Measurements from ENCODE around the gene SEPHS2.

The SEPHS2 gene

GRCh38 chr16:30430428-30430970 lies 15.2 kb downstream of the SEPHS2 start (continued):
- TF ChIP-seq ZNF112 (tag by site-specific recombination; IDR thresholded peaks at IDR 0.05) (no peak), ZNF561 (tag by site-specific recombination; IDR thresholded peaks at IDR 0.05; ENCODE audit: borderline replicate concordance) (0 out of 2 replicates have a peak, but pooled peaks have one; percentile 87), ZNF843 (tag by site-specific recombination; IDR thresholded peaks at IDR 0.05) (no peak; the same call in 1 of the 2 replicates), ZNF311 (tag by site-specific recombination; IDR thresholded peaks at IDR 0.05; ENCODE audit: borderline replicate concordance) (no peak), ZNF10 (tag by site-specific recombination; IDR thresholded peaks at IDR 0.05) (0 out of 2 replicates have a peak, but pooled peaks have one; percentile 7), ZNF621 (tag by site-specific recombination; IDR thresholded peaks at IDR 0.05) (no peak), ZNF223 (tag by site-specific recombination; IDR thresholded peaks at IDR 0.05) (no peak), ZNF280C (tag by site-specific recombination; IDR thresholded peaks at IDR 0.05) (no peak), SETDB1 (IDR thresholded peaks at IDR 0.05; ENCODE audit: insufficient read length, low read length) (no peak), ZNF19 (tag by site-specific recombination; IDR thresholded peaks at IDR 0.05; ENCODE audit: low read depth) (no peak), ZNF837 (tag by site-specific recombination; IDR thresholded peaks at IDR 0.05) (no peak), ZNF354C (tag by site-specific recombination; IDR thresholded peaks at IDR 0.05; ENCODE audit: borderline replicate concordance, low read depth) (no peak), ZNF23 (tag by site-specific recombination; IDR thresholded peaks at IDR 0.05; ENCODE audit: borderline replicate concordance) (no peak), ZNF529 (tag by site-specific recombination; IDR thresholded peaks at IDR 0.05; ENCODE audit: insufficient replicate concordance) (no peak), ZNF426 (tag by site-specific recombination; IDR thresholded peaks at IDR 0.05) (no peak), ZNF513 (tag by site-specific recombination; IDR thresholded peaks at IDR 0.05) (no peak), ZNF596 (tag by site-specific recombination; IDR thresholded peaks at IDR 0.05) (no peak), ZNF747 (tag by site-specific recombination; IDR thresholded peaks at IDR 0.05) (no peak), ZNF501 (tag by site-specific recombination; IDR thresholded peaks at IDR 0.05) (0 out of 2 replicates have a peak, but pooled peaks have one; percentile 44), YY2 (tag by site-specific recombination; IDR thresholded peaks at IDR 0.05) (0 out of 2 replicates have a peak, but pooled peaks have one; percentile 49)
- TF ChIP-seq, protein P1, sequence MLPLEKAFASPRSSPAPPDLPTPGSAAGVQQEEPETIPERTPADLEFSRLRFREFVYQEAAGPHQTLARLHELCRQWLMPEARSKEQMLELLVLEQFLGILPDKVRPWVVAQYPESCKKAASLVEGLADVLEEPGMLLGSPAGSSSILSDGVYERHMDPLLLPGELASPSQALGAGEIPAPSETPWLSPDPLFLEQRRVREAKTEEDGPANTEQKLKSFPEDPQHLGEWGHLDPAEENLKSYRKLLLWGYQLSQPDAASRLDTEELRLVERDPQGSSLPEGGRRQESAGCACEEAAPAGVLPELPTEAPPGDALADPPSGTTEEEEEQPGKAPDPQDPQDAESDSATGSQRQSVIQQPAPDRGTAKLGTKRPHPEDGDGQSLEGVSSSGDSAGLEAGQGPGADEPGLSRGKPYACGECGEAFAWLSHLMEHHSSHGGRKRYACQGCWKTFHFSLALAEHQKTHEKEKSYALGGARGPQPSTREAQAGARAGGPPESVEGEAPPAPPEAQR (tag by site-specific recombination; IDR thresholded peaks at IDR 0.05) = no peak
- TF ChIP-seq, protein P2, sequence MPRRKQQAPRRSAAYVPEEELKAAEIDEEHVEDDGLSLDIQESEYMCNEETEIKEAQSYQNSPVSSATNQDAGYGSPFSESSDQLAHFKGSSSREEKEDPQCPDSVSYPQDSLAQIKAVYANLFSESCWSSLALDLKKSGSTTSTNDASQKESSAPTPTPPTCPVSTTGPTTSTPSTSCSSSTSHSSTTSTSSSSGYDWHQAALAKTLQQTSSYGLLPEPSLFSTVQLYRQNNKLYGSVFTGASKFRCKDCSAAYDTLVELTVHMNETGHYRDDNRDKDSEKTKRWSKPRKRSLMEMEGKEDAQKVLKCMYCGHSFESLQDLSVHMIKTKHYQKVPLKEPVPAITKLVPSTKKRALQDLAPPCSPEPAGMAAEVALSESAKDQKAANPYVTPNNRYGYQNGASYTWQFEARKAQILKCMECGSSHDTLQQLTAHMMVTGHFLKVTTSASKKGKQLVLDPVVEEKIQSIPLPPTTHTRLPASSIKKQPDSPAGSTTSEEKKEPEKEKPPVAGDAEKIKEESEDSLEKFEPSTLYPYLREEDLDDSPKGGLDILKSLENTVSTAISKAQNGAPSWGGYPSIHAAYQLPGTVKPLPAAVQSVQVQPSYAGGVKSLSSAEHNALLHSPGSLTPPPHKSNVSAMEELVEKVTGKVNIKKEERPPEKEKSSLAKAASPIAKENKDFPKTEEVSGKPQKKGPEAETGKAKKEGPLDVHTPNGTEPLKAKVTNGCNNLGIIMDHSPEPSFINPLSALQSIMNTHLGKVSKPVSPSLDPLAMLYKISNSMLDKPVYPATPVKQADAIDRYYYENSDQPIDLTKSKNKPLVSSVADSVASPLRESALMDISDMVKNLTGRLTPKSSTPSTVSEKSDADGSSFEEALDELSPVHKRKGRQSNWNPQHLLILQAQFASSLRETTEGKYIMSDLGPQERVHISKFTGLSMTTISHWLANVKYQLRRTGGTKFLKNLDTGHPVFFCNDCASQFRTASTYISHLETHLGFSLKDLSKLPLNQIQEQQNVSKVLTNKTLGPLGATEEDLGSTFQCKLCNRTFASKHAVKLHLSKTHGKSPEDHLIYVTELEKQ (tag by site-specific recombination; IDR thresholded peaks at IDR 0.05; ENCODE audit: borderline replicate concordance) = no peak
- TF ChIP-seq, protein P3, sequence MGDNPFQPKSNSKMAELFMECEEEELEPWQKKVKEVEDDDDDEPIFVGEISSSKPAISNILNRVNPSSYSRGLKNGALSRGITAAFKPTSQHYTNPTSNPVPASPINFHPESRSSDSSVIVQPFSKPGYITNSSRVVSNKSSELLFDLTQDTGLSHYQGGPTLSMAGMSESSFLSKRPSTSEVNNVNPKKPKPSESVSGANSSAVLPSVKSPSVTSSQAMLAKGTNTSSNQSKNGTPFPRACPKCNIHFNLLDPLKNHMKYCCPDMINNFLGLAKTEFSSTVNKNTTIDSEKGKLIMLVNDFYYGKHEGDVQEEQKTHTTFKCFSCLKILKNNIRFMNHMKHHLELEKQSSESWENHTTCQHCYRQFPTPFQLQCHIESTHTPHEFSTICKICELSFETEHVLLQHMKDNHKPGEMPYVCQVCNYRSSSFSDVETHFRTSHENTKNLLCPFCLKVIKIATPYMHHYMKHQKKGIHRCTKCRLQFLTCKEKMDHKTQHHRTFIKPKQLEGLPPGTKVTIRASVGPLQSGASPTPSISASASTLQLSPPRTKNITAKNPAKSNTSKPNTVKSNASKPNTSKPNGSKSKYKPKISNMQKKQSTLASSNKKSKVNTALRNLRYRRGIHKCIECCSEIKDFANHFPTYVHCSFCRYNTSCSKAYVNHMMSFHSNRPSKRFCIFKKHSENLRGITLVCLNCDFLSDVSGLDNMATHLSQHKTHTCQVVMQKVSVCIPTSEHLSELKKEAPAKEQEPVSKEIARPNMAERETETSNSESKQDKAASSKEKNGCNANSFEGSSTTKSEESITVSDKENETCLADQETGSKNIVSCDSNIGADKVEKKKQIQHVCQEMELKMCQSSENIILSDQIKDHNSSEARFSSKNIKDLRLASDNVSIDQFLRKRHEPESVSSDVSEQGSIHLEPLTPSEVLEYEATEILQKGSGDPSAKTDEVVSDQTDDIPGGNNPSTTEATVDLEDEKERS (tag by site-specific recombination; IDR thresholded peaks at IDR 0.05) = no peak
- TF ChIP-seq, protein P4, sequence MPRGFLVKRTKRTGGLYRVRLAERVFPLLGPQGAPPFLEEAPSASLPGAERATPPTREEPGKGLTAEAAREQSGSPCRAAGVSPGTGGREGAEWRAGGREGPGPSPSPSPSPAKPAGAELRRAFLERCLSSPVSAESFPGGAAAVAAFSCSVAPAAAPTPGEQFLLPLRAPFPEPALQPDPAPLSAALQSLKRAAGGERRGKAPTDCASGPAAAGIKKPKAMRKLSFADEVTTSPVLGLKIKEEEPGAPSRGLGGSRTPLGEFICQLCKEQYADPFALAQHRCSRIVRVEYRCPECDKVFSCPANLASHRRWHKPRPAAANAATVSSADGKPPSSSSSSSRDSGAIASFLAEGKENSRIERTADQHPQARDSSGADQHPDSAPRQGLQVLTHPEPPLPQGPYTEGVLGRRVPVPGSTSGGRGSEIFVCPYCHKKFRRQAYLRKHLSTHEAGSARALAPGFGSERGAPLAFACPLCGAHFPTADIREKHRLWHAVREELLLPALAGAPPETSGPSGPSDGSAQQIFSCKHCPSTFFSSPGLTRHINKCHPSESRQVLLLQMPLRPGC (tag by site-specific recombination; IDR thresholded peaks at IDR 0.05) = no peak

Measured in HEK293 (cell line).